Vagina (tissue), 2 donors: Measurements from ENCODE around the gene CCHCR1.

ENCODE experiments used
- POLR2A ChIP-seq, 2 donors: fragments of 450-650 bp; IDR thresholded peaks; one replicate each; pipeline ENCODE4 v1.6.1; 2017; ENCODE audit warnings: antibody characterized with exemption in 2 of 2, mild to moderate bottlenecking in 2 of 2, moderate library complexity in 2 of 2
- POLR2AphosphoS5 ChIP-seq, 2 donors: sonication (generic); formaldehyde crosslinking; IDR thresholded peaks; one replicate each; pipeline ENCODE4 v1.9.0; 2017; ENCODE audit warnings: antibody characterized with exemption in 2 of 2, mild to moderate bottlenecking in 2 of 2, low read depth in 1 of 2; ENCODE audit not compliant: insufficient read depth in 1 of 2
- TF ChIP-seq, protein P1 (sequence below), 3 experiments: fragments of 450-650 bp in 2 of 3; fragments of 200-600 bp in 1 of 3; sonication (generic) in 1 of 3; IDR thresholded peaks; one replicate each; pipeline ENCODE4 v1.5.1; 2017 to 2019; ENCODE audit warnings: antibody characterized with exemption in 3 of 3, mild to moderate bottlenecking in 2 of 3, moderate library complexity in 2 of 3

- TF ChIP-seq, protein P1, sequence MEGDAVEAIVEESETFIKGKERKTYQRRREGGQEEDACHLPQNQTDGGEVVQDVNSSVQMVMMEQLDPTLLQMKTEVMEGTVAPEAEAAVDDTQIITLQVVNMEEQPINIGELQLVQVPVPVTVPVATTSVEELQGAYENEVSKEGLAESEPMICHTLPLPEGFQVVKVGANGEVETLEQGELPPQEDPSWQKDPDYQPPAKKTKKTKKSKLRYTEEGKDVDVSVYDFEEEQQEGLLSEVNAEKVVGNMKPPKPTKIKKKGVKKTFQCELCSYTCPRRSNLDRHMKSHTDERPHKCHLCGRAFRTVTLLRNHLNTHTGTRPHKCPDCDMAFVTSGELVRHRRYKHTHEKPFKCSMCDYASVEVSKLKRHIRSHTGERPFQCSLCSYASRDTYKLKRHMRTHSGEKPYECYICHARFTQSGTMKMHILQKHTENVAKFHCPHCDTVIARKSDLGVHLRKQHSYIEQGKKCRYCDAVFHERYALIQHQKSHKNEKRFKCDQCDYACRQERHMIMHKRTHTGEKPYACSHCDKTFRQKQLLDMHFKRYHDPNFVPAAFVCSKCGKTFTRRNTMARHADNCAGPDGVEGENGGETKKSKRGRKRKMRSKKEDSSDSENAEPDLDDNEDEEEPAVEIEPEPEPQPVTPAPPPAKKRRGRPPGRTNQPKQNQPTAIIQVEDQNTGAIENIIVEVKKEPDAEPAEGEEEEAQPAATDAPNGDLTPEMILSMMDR (IDR thresholded peaks at IDR 0.05), result no peak
- TF ChIP-seq POLR2A (IDR thresholded peaks at IDR 0.05) (no peak), POLR2AphosphoS5 (IDR thresholded peaks at IDR 0.05; ENCODE audit: insufficient read depth in 1 of 2, low read depth in 1 of 2) (no peak)
Measured at GRCh38 chr6:31115941-31116560, 41.6 kb downstream of the CCHCR1 start.
